Memory B cell (primary cell): ENCODE results near the gene MRGPRX3.
A peak's percentile ranks its signal among the peaks of the same experiment; 100 is the strongest.
"Not testable (repeated sequence)": the region's sequence is repeated elsewhere in the genome, so short reads cannot be mapped to it uniquely, and the experiment has no call there.

Experiments
- ATAC-seq: fragments of 150-1000 bp; cut with Tn5 transposase; 2 replicates; pipeline ENCODE4 v1.10.0; 2021; ENCODE audit warnings: low read depth, mild to moderate bottlenecking, moderate library complexity
- DNase-seq, 2 donors: peaks; one replicate each; pipeline ENCODE4 v3.0.0; 2022; ENCODE audit warnings: low spot score in 2 of 2
- H3K27ac Mint-ChIP-seq: one replicate; pipeline ENCODE4 v1.8.0; 2022; ENCODE audit warnings: mild to moderate bottlenecking, moderate library complexity, mixed read lengths
- H3K27me3 Mint-ChIP-seq: one replicate; pipeline ENCODE4 v1.8.0; 2022; ENCODE audit warnings: mixed read lengths
- H3K36me3 Mint-ChIP-seq: one replicate; pipeline ENCODE4 v1.8.0; 2022; ENCODE audit warnings: mild to moderate bottlenecking, mixed read lengths
- H3K4me1 Mint-ChIP-seq: one replicate; pipeline ENCODE4 v1.8.0; 2022; ENCODE audit warnings: mixed read lengths
- H3K4me3 Mint-ChIP-seq: one replicate; pipeline ENCODE4 v1.8.0; 2022; ENCODE audit warnings: mild to moderate bottlenecking, moderate library complexity, mixed read lengths
- H3K9me3 Mint-ChIP-seq: one replicate; pipeline ENCODE4 v1.8.0; 2022; ENCODE audit warnings: mixed read lengths

Gene MRGPRX3

DNA sequence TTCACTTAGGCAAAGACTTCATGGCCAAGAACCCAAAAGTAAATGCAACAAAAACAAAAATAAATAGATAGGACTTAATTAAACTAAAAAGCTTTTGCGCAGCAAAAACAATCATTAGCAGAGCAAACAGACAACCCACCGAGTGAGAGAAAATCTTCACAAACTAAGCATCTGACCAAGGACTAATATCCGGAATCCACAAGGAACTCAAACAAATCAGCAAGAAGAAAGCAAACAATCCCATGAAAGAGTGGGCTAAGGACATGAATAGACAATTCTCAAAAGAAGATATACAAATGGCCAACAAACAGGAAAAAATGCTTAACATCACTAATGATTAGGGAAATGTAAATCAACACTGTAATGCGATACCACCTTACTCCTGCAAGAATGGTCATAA, 1.3 kb upstream of the MRGPRX3 start:
- not testable (repeated sequence) for H3K27ac Mint-ChIP-seq, H3K4me1 Mint-ChIP-seq, H3K9me3 Mint-ChIP-seq, H3K4me3 Mint-ChIP-seq, DNase-seq, H3K36me3 Mint-ChIP-seq, ATAC-seq
- peaks cover 15% of the 10 kb centered on the region for H3K27me3 Mint-ChIP-seq

DNA sequence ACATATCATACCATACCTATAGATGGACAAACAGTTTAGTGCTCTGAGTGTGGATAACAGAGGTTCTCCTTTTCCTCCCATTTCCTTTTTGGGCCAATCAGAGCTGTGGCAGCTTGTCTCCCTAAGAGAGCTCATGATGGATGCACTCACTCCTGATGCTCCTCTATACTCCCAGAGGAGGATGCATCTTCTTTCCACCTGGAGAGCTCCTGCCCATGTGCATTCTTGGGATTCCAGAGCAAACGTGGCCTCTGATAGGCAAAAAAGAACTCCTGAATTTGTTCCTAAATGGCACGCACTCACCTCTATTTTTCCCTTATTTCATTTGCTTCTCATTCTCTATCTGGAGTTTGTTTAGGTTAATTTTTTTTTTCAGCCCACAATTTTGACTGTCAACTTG, 2.9 kb downstream of the MRGPRX3 start:
- no peaks in the 10 kb centered on the region for H3K36me3 Mint-ChIP-seq
- no peaks in the 10 kb centered on the region for H3K9me3 Mint-ChIP-seq
- ATAC-seq (no peak), DNase-seq (no peak)
- peaks cover 16% of the 10 kb centered on the region for H3K27me3 Mint-ChIP-seq
- H3K4me1 Mint-ChIP-seq, result no peaks in the 10 kb centered on the region
- no peak overlapping the region for H3K4me3 Mint-ChIP-seq
- H3K27ac Mint-ChIP-seq, result no peak overlapping the region

DNA sequence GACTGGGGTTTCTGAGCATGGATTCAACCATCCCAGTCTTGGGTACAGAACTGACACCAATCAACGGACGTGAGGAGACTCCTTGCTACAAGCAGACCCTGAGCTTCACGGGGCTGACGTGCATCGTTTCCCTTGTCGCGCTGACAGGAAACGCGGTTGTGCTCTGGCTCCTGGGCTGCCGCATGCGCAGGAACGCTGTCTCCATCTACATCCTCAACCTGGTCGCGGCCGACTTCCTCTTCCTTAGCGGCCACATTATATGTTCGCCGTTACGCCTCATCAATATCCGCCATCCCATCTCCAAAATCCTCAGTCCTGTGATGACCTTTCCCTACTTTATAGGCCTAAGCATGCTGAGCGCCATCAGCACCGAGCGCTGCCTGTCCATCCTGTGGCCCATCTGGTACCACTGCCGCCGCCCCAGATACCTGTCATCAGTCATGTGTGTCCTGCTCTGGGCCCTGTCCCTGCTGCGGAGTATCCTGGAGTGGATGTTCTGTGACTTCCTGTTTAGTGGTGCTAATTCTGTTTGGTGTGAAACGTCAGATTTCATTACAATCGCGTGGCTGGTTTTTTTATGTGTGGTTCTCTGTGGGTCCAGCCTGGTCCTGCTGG, 4.9 kb downstream of the MRGPRX3 start:
- Mint-ChIP-seq H3K27me3 (peaks cover 10% of the 10 kb centered on the region), H3K27ac (no peak overlapping the region), H3K4me3 (no peak overlapping the region), H3K9me3 (no peaks in the 10 kb centered on the region), H3K36me3 (no peaks in the 10 kb centered on the region), H3K4me1 (no peaks in the 10 kb centered on the region)
- ATAC-seq (no peak), DNase-seq (no peak)

DNA sequence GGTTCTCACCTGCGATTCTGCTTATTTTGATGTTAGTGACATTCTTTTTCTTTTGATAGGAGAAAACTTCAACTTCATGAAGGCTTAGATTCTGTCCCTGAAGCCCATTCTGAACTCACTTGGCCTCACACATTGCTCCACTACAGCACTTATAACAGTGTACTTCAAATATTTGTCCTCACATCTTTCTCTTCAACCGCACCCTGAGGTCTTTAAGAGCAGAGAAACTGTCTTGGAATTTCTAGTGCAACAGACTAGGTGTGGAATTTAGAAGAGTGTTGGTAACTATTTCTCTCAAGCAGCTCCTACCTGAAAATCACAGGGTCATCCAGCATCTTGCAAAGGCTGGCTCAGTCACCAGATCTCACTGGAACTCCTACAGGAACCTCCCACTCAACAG, 7.8 kb downstream of the MRGPRX3 start:
- peaks cover 14% of the 10 kb centered on the region for H3K27me3 Mint-ChIP-seq
- DNase-seq (no peak), ATAC-seq (no peak)
- H3K27ac Mint-ChIP-seq, result no peak overlapping the region
- H3K4me1 Mint-ChIP-seq, result no peaks in the 10 kb centered on the region
- H3K4me3 Mint-ChIP-seq, result no peak overlapping the region
- no peaks in the 10 kb centered on the region for H3K36me3 Mint-ChIP-seq
- H3K9me3 Mint-ChIP-seq, result no peaks in the 10 kb centered on the region

DNA sequence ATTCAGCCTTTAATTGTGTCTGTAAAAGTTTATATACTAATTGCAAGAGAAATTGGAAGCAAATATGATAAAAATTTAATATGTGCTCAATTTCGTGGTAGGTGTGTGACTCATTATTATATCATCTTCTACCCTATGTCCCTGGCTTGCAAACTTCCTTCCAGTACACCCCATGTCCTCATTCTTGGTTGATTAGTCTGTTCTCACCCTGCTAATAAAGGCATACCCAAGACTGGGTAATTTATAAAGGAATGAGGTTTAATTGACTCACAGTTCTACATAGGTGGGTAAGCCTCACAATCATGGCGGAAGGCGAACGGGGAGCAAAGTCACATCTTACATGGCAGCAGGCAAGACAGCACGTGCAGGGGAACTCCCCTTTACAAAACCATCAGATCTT, 11.9 kb downstream of the MRGPRX3 start:
- H3K27me3 Mint-ChIP-seq, result peaks cover 12% of the 10 kb centered on the region
- H3K4me3 Mint-ChIP-seq, result no peak overlapping the region
- DNase-seq (no peak), ATAC-seq (no peak)
- H3K27ac Mint-ChIP-seq, result no peak overlapping the region
- no peaks in the 10 kb centered on the region for H3K36me3 Mint-ChIP-seq
- no peaks in the 10 kb centered on the region for H3K9me3 Mint-ChIP-seq
- H3K4me1 Mint-ChIP-seq, result peaks cover 6% of the 10 kb centered on the region

DNA sequence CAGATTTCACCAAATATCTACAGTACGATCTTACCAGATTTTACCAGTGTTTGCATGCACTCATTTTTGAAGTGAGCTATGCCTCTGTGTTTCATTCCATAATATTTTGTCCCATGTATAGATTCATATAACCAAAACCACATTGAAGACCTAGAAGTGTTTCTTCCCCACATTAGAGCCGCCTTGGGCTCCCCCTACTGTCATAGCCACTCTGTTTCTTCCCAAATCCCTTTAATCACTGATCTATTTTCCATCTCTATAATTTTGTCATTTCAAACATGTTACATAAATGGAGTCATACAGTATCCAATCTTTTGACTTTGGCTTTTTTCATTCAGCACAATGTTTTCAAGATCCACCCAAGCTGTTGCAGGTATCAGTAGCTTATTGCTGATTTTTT, 12.7 kb downstream of the MRGPRX3 start:
- H3K9me3 Mint-ChIP-seq, result no peaks in the 10 kb centered on the region
- peaks cover 14% of the 10 kb centered on the region for H3K27me3 Mint-ChIP-seq
- no peak for DNase-seq
- no peak for ATAC-seq
- H3K36me3 Mint-ChIP-seq, result no peaks in the 10 kb centered on the region
- H3K4me1 Mint-ChIP-seq, result peaks cover 6% of the 10 kb centered on the region
- H3K27ac Mint-ChIP-seq, result no peak overlapping the region
- no peak overlapping the region for H3K4me3 Mint-ChIP-seq

DNA sequence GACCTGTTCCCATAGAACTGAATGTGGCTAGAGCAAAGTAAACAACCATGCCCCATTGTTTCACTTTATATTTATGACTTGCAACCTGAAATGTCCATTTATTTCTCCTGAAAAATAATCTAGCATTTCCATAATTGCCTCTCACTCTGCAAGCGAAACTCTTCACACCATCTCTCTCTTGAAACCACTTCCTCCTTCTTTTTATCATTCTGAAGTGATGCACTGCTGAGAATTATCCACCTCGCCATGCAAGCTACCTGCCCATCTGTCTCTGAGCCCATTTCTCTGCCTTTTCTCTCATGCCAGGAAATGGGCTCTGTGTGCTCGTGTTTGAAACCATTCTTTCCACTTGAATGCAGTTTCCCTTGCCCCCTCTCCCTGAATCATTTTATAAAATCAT, 13.5 kb downstream of the MRGPRX3 start:
- no peak overlapping the region for H3K4me3 Mint-ChIP-seq
- peaks cover 6% of the 10 kb centered on the region for H3K4me1 Mint-ChIP-seq
- no peak for DNase-seq
- H3K27ac Mint-ChIP-seq, result no peak overlapping the region
- peaks cover 17% of the 10 kb centered on the region for H3K27me3 Mint-ChIP-seq
- ATAC-seq, result no peak
- H3K36me3 Mint-ChIP-seq, result no peaks in the 10 kb centered on the region
- H3K9me3 Mint-ChIP-seq, result no peaks in the 10 kb centered on the region

DNA sequence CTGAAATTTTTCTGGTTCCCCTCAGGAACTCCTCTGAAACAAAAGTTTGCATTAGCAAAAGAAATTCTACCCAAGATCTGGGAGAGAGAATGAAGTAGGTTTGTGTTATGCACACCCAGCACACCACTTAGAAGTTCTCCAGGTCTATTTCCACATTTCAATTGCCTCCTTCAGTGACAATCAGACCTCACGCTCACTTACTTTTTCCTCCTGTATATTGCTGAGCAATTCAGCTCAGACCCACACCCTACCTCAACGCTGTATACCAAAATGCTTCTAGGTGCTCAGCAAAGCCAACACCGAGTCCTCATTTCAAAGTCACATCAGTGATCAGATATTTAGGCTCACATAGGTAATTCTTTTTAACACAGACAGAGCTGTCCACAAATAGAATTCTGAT, 19.2 kb downstream of the MRGPRX3 start:
- Mint-ChIP-seq H3K9me3 (no peaks in the 10 kb centered on the region), H3K27ac (no peak overlapping the region)
- ATAC-seq, result no peak

DNA sequence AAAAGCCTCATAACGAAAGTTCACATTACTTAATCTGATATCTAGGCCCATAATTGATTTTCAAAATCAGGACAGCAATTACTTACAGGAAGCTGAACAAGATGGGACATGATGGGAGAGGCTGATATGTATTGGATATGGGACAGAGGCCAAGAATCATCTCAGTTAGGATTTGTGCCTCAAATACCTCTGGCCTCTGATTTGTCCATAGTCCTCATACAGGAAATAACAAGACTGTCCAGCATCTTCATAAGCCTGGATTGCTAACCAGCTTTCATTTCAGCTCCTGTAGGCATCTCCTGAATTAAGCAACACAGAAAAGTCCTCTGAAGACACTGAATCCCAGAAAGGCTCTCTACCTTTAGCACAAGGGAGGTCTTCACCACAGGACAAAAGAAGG, 36.0 kb downstream of the MRGPRX3 start:
- H3K4me1 Mint-ChIP-seq, result peaks cover 9% of the 10 kb centered on the region
- H3K4me3 Mint-ChIP-seq, result no peak overlapping the region
- peaks cover 6% of the 10 kb centered on the region for H3K9me3 Mint-ChIP-seq
- DNase-seq (no peak), ATAC-seq (no peak)
- H3K27ac Mint-ChIP-seq, result no peak overlapping the region
- peaks cover 3% of the 10 kb centered on the region for H3K36me3 Mint-ChIP-seq
- H3K27me3 Mint-ChIP-seq, result peaks cover 3% of the 10 kb centered on the region

More for the DNA sequence above, 19.2 kb downstream of the MRGPRX3 start:
- no peak overlapping the region for H3K4me3 Mint-ChIP-seq
- H3K27me3 Mint-ChIP-seq, result peaks cover 17% of the 10 kb centered on the region
- no peaks in the 10 kb centered on the region for H3K36me3 Mint-ChIP-seq
- H3K4me1 Mint-ChIP-seq, result no peaks in the 10 kb centered on the region
- DNase-seq, result no peak

DNA sequence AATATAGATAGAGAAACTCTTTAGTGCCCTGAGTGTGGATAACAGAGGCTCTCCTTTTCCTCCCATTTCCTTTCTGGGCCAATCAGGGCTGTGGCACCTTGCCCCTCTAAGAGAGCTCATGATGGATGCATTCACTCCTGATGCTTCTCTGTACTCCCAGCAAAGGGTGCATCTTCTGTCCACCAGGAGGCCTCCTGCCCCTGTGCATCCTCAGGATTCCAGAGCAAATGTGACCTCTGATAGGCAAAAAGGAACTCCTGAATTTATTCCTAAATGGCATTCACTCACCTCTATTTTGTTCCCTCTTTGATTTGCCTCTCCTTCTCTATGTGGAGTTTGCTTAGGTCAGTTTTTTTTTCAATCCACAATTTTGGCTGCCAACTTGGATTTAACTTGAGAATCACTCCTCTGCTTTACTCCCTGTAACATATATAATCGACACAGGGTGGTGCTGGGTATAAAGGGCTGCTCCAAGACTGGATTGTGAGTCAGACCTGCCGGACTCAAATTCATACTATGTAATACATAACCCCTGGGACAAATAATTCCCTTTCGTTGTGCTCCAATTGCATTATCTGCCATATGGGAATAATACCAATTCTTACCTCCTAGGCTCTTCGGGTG, 39.1 kb downstream of the MRGPRX3 start:
- no peak for DNase-seq
- H3K27me3 Mint-ChIP-seq, result peaks cover 2% of the 10 kb centered on the region
- no peak overlapping the region for H3K27ac Mint-ChIP-seq
- H3K4me3 Mint-ChIP-seq, result no peak overlapping the region
- no peak for ATAC-seq
- peaks cover 2% of the 10 kb centered on the region for H3K36me3 Mint-ChIP-seq
- H3K9me3 Mint-ChIP-seq, result peaks cover 6% of the 10 kb centered on the region
- peaks cover 6% of the 10 kb centered on the region for H3K4me1 Mint-ChIP-seq

DNA sequence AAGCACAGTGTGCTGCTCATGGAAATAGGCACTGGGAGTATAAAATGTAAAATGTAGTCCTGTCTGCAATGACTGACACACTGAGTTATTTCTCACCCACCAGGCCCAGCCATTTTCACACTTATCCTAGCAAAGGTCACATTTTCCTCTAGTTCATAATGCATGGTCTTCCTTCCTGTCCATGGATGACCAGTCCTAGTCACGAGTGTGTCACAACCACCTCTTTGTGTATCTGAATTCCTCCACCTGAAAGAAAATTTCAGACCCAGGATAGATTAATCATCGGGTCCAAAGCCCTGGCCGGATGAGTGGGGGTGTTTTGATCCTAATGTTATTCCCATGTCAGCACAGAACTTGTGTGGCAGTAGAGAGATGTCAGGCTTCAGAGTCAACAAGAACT, 40.3 kb downstream of the MRGPRX3 start, which contains the start of gene MRGPRX4:
TSS of gene MRGPRX4 (plus strand) at position 172 of the 400 bp plus-strand sequence. CDS start 420 bp downstream, outside the sequence.
- Mint-ChIP-seq H3K4me1 (peaks cover 6% of the 10 kb centered on the region), H3K36me3 (no peaks in the 10 kb centered on the region), H3K9me3 (no peaks in the 10 kb centered on the region), H3K27me3 (no peaks in the 10 kb centered on the region), H3K27ac (peak within 1 kb of the TSS; percentile 73), H3K4me3 (peak within 1 kb of the TSS; percentile 79)
- ATAC-seq (no peak), DNase-seq (no peak)

DNA sequence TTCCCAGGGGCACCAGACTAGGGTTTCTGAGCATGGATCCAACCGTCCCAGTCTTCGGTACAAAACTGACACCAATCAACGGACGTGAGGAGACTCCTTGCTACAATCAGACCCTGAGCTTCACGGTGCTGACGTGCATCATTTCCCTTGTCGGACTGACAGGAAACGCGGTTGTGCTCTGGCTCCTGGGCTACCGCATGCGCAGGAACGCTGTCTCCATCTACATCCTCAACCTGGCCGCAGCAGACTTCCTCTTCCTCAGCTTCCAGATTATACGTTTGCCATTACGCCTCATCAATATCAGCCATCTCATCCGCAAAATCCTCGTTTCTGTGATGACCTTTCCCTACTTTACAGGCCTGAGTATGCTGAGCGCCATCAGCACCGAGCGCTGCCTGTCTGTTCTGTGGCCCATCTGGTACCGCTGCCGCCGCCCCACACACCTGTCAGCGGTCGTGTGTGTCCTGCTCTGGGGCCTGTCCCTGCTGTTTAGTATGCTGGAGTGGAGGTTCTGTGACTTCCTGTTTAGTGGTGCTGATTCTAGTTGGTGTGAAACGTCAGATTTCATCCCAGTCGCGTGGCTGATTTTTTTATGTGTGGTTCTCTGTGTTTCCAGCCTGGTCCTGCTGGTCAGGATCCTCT, 41.0 kb downstream of the MRGPRX3 start:
- H3K9me3 Mint-ChIP-seq, result no peaks in the 10 kb centered on the region
- peak overlapping the region; percentile 79 for H3K4me3 Mint-ChIP-seq
- ATAC-seq (peak; percentile 89), DNase-seq (peak in 1 of 2 donors; percentile 10)
- peaks cover 6% of the 10 kb centered on the region for H3K4me1 Mint-ChIP-seq
- no peaks in the 10 kb centered on the region for H3K36me3 Mint-ChIP-seq
- peak overlapping the region; percentile 73 for H3K27ac Mint-ChIP-seq
- peaks cover 2% of the 10 kb centered on the region for H3K27me3 Mint-ChIP-seq
